ENCODE results near the gene TACSTD2.
"Not testable (repeated sequence)": the region's sequence is repeated elsewhere in the genome, so short reads cannot be mapped to it uniquely, and the experiment has no call there.

TACSTD2 gene

GRCh38 chr1:58576727-58577653 lies at the start of gene TACSTD2:
Gene TACSTD2, minus strand, starts transcription at chr1:58577252. Its CDS starts 96 bp downstream, at chr1:58577156.
- no peak for DNase-seq (ENCODE audit: low read depth)

- no peak for DNase-seq (ENCODE audit: low read depth)
These were observed 49.2 kb upstream of the TACSTD2 start for GRCh38 chr1:58626293-58626692.

- DNase-seq (ENCODE audit: low read depth), result not testable (repeated sequence)
These were observed 46.2 kb upstream of the TACSTD2 start for GRCh38 chr1:58623259-58623658.

- DNase-seq (ENCODE audit: low read depth), result no peak
These were observed 45.5 kb upstream of the TACSTD2 start for GRCh38 chr1:58622571-58622970.

GRCh38 chr1:58621391-58621790 lies 44.3 kb upstream of the TACSTD2 start:
- DNase-seq (ENCODE audit: low read depth), result no peak

- DNase-seq (ENCODE audit: low read depth), result no peak
These were observed 43.9 kb upstream of the TACSTD2 start for GRCh38 chr1:58620926-58621325.

GRCh38 chr1:58620259-58620658 lies 43.2 kb upstream of the TACSTD2 start:
- no peak for DNase-seq (ENCODE audit: low read depth)

- DNase-seq (ENCODE audit: low read depth), result no peak
These were observed 42.4 kb upstream of the TACSTD2 start for GRCh38 chr1:58619286-58620054.

GRCh38 chr1:58618303-58618702 lies 41.3 kb upstream of the TACSTD2 start:
- no peak for DNase-seq (ENCODE audit: low read depth)

- no peak for DNase-seq (ENCODE audit: low read depth)
These were observed 34.9 kb upstream of the TACSTD2 start for GRCh38 chr1:58611861-58612385.

- DNase-seq (ENCODE audit: low read depth), result no peak
These were observed 31.9 kb upstream of the TACSTD2 start for GRCh38 chr1:58608945-58609344.

- no peak for DNase-seq (ENCODE audit: low read depth)
These were observed 31.2 kb upstream of the TACSTD2 start for GRCh38 chr1:58608297-58608696.

GRCh38 chr1:58607391-58607790 lies 30.3 kb upstream of the TACSTD2 start:
- DNase-seq (ENCODE audit: low read depth), result no peak

- not testable (repeated sequence) for DNase-seq (ENCODE audit: low read depth)
These were observed 24.9 kb upstream of the TACSTD2 start for GRCh38 chr1:58601921-58602320.

- no peak for DNase-seq (ENCODE audit: low read depth)
These were observed 20.9 kb upstream of the TACSTD2 start for GRCh38 chr1:58597996-58598395.

GRCh38 chr1:58597076-58597475 lies 20.0 kb upstream of the TACSTD2 start:
- DNase-seq (ENCODE audit: low read depth), result no peak

GRCh38 chr1:58596631-58597052 lies 19.6 kb upstream of the TACSTD2 start:
- no peak for DNase-seq (ENCODE audit: low read depth)

- no peak for DNase-seq (ENCODE audit: low read depth)
These were observed 17.5 kb upstream of the TACSTD2 start for GRCh38 chr1:58594546-58594945.

- no peak for DNase-seq (ENCODE audit: low read depth)
These were observed 15.6 kb upstream of the TACSTD2 start for GRCh38 chr1:58592522-58593134.

- no peak for DNase-seq (ENCODE audit: low read depth)
These were observed 14.8 kb upstream of the TACSTD2 start for GRCh38 chr1:58591806-58592205.

- DNase-seq (ENCODE audit: low read depth), result no peak
These were observed 13.0 kb upstream of the TACSTD2 start for GRCh38 chr1:58590019-58590418.

GRCh38 chr1:58588396-58588795 lies 11.3 kb upstream of the TACSTD2 start:
- DNase-seq (ENCODE audit: low read depth), result no peak

Measured in T-helper 22 cell (primary cell).